Thyroid gland (tissue), 4 donors: ENCODE results near the gene CDH16.

Source experiments
- CTCF ChIP-seq, 6 experiments: fragments of 200-600 bp in 3 of 6; fragments of 450-650 bp in 3 of 6; sonication (generic) in 3 of 6; IDR thresholded peaks; one replicate each; pipeline ENCODE4 v1.5.1; 2016 to 2019; ENCODE audit warnings: antibody characterized with exemption in 6 of 6, mild to moderate bottlenecking in 2 of 6, inconsistent platforms in 1 of 6, moderate library complexity in 1 of 6
- POLR2A ChIP-seq, 2 donors: fragments of 450-650 bp; IDR thresholded peaks; one replicate each; pipeline ENCODE4 v1.6.1; 2017; ENCODE audit warnings: antibody characterized with exemption in 2 of 2, mild to moderate bottlenecking in 2 of 2, moderate library complexity in 1 of 2

- TF ChIP-seq CTCF (IDR thresholded peaks at IDR 0.05) (no peak), POLR2A (IDR thresholded peaks at IDR 0.05) (no peak)
These were observed 7.7 kb upstream of the CDH16 start for GRCh38 chr16:66926171-66926947.
